HG02623 (cell line): ENCODE measurements around the gene ANKRD22.

Source experiments
- ATAC-seq: cut with Tn5 transposase; IDR thresholded peaks from one replicate; pipeline ENCODE4 v1.9.1; 2021; ENCODE audit warnings: moderate library complexity; ENCODE audit not compliant: unreplicated experiment

ANKRD22 gene

GRCh38 chr10:88879534-88880281 lies 28.1 kb upstream of the ANKRD22 start, which contains the start of gene STAMBPL1:
STAMBPL1 (plus strand) TSS chr10:88880245; CDS start chr10:88901709, 21,464 bp downstream.
- peak; percentile 55 for ATAC-seq

DNA sequence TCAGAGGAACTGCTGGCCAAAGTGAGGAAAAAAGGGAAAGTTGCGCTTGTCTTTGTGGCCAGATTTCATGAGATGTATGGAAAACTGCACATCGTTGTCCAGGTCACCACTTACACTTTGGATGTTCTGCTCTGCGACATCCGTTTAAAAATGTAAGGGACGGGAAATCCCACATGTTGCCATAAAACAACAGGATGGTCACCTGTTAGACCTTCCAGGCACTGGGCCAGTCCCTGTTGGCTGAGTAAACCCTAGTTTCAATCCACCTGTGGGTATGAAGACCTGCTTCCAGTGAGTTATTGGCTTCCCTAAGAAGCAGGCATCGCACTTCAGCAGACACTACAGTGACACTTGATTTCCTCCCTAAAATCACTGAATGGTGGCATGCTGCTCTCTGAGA lies 25.7 kb upstream of the ANKRD22 start:
- ATAC-seq = no peak

- no peak for ATAC-seq
Measured at GRCh38 chr10:88875081-88875480, 23.4 kb upstream of the ANKRD22 start.

DNA sequence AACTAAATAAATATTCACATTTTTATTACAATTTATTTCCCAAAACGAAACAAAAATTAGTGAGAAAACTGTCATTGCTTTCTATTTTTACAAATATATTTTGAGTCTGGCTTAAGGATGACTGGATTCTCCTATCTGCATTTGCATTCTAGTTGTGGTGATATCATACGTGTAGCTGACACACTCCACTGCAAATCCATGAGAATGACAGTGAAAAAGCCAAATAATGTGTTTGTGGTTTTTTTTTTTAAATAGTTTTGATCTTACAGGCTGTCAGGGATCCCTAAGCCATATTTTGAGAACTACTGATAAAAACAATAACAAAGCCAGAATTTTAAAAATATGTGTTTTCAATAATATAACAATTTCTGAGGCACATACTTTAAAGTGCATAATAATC lies 22.6 kb upstream of the ANKRD22 start:
- no peak for ATAC-seq

- ATAC-seq = no peak
Measured at GRCh38 chr10:88873757-88874156, 22.1 kb upstream of the ANKRD22 start.

GRCh38 chr10:88870089-88870488 lies 18.4 kb upstream of the ANKRD22 start:
- no peak for ATAC-seq

DNA sequence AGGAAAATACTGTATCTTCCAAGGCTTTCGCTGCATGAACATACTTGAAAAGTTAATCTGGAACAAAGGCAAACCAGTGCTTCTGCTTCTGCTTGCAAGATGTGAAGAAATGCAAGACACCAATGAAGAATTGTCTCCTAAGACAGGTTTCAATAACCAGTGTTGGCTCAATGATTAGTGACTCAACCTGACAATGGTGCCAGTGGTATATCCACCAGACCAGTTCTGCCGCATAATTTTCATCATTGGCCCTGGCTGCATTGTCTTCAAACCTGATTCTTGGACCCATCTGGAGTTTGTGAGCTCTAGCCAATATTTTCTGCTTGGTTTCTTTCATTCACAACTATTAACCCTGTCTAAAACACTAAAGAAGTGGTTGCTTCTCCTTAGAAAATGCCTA lies 14.8 kb upstream of the ANKRD22 start:
- no peak for ATAC-seq

DNA sequence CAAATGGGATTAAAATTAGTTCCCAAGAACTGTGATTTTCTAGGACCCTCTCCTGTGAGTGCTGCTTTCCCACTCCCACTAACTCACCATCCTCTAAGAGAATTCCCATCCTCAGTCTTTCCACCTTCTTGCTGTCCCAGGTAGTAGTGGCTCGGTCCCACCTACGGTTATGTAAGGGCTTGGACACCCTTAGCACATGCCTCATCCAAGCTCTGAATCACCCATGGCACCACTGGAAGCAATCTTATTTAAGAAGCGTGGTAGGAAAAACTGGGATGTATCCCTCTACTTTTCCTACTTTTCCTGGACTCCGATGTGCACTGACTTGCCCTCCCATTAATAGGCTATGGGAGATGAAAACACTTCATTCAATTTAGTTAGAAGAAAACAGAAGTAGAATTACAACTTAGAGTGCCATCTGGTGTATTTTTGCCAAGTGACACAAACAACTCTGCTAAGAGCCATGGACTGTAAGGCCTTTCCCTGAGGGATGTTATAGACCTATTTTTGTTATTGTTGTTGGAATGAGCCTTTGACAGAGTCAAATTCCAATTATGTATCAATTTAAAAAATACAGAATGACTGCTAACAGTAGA lies 13.7 kb upstream of the ANKRD22 start:
- ATAC-seq = no peak

DNA sequence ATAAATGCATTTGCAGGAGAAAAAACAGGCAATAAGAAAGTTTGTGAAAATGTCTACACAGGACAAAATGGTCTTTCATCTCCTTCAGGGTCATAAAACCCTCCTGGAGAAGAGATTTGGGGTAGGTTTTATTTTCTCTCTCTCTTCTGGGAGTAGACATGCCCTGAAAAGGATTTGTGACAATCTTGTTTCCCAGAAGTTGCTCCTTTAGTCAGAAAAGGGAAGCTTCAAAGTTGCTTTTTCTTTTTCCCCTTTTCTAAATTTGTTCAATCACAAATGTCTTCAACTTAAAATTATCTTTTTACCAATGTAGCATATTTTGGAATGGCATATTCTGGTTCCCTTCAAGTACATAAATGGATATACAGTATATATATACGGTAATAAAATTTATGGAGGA lies 9.4 kb upstream of the ANKRD22 start:
- ATAC-seq = no peak

- no peak for ATAC-seq
Measured at GRCh38 chr10:88858491-88858890, 6.8 kb upstream of the ANKRD22 start.

- ATAC-seq = no peak
Measured at GRCh38 chr10:88857831-88858230, 6.2 kb upstream of the ANKRD22 start.

DNA sequence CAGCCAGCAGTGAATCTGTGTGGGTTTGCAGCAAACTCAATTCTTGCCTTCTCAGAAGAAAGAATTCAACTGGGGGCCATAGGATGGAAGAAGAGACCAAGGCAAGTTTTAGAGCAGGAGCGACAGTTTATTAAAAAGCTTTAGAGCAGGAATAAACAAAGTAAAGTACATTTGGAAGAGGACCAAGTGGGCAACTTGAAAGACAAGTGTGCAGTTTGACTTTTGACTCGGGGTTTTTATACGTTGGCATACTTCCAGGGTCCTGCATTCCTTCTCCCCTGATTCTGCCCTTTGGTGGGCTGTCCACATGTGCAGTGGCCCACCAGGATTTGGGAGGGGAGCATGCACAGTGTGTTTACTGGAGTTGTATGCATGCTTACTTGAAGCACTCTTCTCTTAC lies 3.0 kb upstream of the ANKRD22 start:
- ATAC-seq = no peak

- ATAC-seq = no peak
Measured at GRCh38 chr10:88853155-88853881, 1.7 kb upstream of the ANKRD22 start.

DNA sequence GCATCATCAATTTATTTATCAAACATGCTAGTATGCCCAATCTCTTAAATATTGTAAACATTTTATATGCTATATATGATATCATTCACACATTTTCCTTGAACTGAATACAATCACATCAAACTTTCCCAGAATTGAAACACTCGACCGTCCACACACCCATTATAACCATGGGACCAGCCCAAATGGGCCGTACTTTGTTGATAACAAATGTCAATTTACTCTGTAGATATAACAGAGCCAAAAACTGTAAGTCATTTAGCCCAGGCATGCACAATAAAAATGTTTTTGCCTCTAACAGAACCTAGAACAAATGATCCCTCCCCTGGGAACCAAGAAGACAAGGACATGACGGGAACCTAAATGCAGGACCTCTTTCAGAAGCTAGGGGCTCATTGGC lies 683 bp upstream of the ANKRD22 start:
- no peak for ATAC-seq

DNA sequence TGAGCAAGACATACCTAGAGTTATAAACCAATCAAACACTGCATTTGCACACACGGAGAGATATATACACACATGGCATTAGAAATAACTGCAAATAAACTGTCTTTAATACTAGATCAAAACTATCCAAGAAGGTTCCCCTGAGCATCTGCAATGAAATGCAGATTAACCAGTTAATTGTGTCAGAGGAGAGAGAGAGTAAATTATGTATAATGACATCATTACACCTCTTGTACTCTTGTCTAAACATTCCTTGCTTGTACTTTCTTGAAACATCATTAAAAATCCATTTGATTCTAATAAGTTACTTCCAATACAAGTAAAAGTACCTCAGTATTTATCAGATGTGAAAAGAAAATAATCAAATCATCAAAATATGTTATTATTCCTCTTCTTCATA lies 932 bp downstream of the ANKRD22 start:
- ATAC-seq = no peak

DNA sequence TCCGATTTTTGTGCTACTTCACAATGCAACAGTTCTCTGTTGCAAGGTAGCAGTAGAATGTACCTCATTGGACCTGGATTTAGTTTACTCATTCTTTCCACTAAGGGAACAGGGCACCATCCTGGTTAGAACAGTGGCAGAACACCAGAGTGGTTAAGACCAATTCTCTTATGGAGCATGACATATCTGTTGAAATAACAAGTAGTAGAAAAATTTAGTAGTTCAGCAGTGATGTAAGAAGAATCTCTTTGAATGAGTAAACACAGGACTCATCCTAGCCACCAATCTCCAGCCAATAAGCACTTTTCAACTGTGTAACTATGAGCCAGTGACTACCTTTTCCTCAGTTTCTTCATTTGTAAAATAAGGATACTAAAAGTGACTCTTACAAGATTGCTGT lies 2.4 kb downstream of the ANKRD22 start:
- ATAC-seq = no peak

GRCh38 chr10:88848499-88848898 lies 3.1 kb downstream of the ANKRD22 start:
- no peak for ATAC-seq

DNA sequence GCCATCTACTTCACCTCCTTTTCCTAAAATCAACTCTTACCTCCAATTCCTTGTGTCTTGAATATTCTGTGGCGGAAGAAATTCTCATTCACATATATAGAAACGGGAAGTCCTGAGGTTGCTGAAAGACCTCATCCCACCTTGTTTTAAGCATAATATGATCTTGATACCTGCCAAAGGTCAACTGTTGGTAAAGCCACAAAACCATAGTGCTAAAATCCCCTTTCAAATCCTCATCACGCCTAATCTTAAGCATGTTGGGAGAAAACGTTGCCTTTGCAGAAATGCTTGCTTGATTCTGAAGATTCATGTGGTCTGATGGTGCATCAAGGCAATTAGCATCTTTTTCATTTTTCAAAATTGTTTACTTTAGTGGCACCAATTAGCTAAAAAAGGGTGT lies 8.5 kb downstream of the ANKRD22 start:
- ATAC-seq = no peak

- no peak for ATAC-seq
Measured at GRCh38 chr10:88841316-88842111, 10.1 kb downstream of the ANKRD22 start.

DNA sequence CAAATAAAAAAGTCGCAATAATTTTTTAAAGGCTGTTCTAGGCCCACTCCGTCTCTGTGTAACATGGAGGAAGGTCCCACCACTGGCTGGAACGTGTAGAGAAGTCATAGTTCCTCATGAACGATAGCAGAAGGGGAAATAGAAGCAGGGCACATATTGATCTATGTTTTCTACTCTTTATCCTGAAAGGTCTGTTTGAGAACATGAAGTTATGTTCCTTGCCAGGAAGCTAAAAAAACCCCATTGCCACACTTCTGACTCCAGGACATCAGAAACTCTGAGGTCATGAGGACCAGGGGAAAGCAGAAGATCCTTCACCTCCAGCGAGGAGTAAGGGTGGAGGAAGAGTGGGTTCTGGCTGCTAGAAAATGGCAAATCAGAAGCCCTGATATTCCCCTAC lies 10.8 kb downstream of the ANKRD22 start:
- ATAC-seq = no peak

- ATAC-seq = no peak
Measured at GRCh38 chr10:88840104-88840503, 11.5 kb downstream of the ANKRD22 start.
